ENCODE measurements around the gene HS1BP3. TPM values are rescaled to one million over a fixed set of nuclear protein-coding genes. Genes with fewer than 3 reads are reported as not detected.

HS1BP3 gene
- total and polyA plus RNA-seq, 2 of the 13 experiments (the other 11 are each of a cell fraction or from before 2014, with no cell fraction given) = 15.2 to 22.0 TPM

GRCh38 chr2:20682167-20682920 lies 31.4 kb upstream of the HS1BP3 start (continued):
- TF ChIP-seq, protein P1, sequence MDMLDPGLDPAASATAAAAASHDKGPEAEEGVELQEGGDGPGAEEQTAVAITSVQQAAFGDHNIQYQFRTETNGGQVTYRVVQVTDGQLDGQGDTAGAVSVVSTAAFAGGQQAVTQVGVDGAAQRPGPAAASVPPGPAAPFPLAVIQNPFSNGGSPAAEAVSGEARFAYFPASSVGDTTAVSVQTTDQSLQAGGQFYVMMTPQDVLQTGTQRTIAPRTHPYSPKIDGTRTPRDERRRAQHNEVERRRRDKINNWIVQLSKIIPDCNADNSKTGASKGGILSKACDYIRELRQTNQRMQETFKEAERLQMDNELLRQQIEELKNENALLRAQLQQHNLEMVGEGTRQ (IDR thresholded peaks at IDR 0.05; ENCODE audit: low read depth, low read length) = no peak
- TF ChIP-seq, protein P1 (CRISPR knock-in tag; IDR thresholded peaks at IDR 0.05; ENCODE audit: borderline replicate concordance) = no peak
- TF ChIP-seq MAF1 (CRISPR knock-in tag; IDR thresholded peaks at IDR 0.05; ENCODE audit: borderline replicate concordance) (no peak), ZNF710 (CRISPR knock-in tag; IDR thresholded peaks at IDR 0.05; ENCODE audit: borderline replicate concordance) (0 out of 2 replicates have a peak, but pooled peaks have one; percentile 21), ZMYM3 (CRISPR knock-in tag; IDR thresholded peaks at IDR 0.05) (0 out of 2 replicates have a peak, but pooled peaks have one; percentile 41), ZBTB33 (CRISPR knock-in tag; IDR thresholded peaks at IDR 0.05) (no peak), ZNF576 (CRISPR knock-in tag; IDR thresholded peaks at IDR 0.05) (no peak), DRAP1 (CRISPR knock-in tag; IDR thresholded peaks at IDR 0.05) (0 out of 2 replicates have a peak, but pooled peaks have one; percentile 23), ZNF629 (CRISPR knock-in tag; conservative IDR thresholded peaks at IDR 0.05) (peak; percentile 80), ZNF552 (CRISPR knock-in tag; IDR thresholded peaks at IDR 0.05; ENCODE audit: borderline replicate concordance) (no peak), ZNF777 (CRISPR knock-in tag; IDR thresholded peaks at IDR 0.05) (no peak), ARNT (IDR thresholded peaks at IDR 0.05) (no peak), CTCF (CRISPR knock-in tag; IDR thresholded peaks at IDR 0.05) (peak; percentile 82), NFE2L2 (IDR thresholded peaks at IDR 0.05; ENCODE audit: low read length) (no peak)

All from HepG2 (cell line).